D341Med (cell line): ENCODE measurements around the gene ETV4.
"Not testable (repeated sequence)": the region's sequence is repeated elsewhere in the genome, so short reads cannot be mapped to it uniquely, and the experiment has no call there.

ENCODE experiments used
- DNase-seq: peaks from one replicate; pipeline ENCODE4 v3.0.0; 2012; ENCODE audit warnings: low spot score

ETV4 gene

GRCh38 chr17:43515656-43516055 is 30.5 kb downstream of the ETV4 start:
- no peak for DNase-seq

GRCh38 chr17:43511199-43511598 is 34.9 kb downstream of the ETV4 start:
- not testable (repeated sequence) for DNase-seq

GRCh38 chr17:43509440-43509839 is 36.7 kb downstream of the ETV4 start:
- DNase-seq: not testable (repeated sequence)

- no peak for DNase-seq
Measured at GRCh38 chr17:43490621-43491020, 55.5 kb downstream of the ETV4 start.

- peak; percentile 98 for DNase-seq
Measured at GRCh38 chr17:43483674-43484551, 62.2 kb downstream of the ETV4 start, which contains the start of gene DHX8. TSS of gene DHX8 (plus strand) at chr17:43483975. CDS start at chr17:43484038, 63 bp downstream.

- DNase-seq: no peak
Measured at GRCh38 chr17:43482103-43483012, 63.8 kb downstream of the ETV4 start.

GRCh38 chr17:43479948-43480347 is 66.2 kb downstream of the ETV4 start:
- DNase-seq: no peak
